ENCODE measurements around the gene SHROOM1.

SHROOM1 gene

DNA sequence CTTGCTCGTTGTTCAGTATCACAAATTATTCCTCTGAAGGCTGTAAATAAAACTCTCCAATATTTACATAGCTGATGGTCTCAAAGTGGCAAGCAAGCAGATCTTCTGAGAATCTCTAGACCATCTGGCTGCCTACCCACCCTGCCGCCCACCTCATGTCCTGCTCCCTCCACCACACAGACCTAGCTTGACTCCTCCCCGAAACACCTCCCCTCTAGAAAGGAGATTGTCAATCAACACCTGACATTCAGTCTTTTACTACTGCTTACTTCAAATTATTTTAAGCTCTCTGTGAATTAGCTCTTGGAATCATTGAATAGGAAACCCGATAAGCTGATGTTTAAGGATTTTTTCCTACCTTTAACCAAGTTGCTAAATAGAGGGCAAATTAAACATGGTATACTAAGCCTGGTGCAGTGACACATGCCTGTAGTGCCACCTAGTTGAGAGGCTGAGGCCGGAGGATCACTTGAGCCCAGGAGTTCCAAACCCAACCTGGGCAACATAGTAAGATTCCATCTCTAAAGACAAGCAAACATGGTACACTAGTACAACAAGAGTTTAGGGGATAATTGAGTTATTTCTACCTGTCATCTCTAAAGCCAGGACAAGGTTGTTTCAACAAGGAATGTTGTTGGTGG, 28.3 kb downstream of the SHROOM1 start:
- FAIRE-seq (no peak), DNase-seq (ENCODE audit: insufficient read length, low spot score) (no peak)
- TF ChIP-seq SPI1 (IDR thresholded peaks at IDR 0.05; ENCODE audit: low read depth, low read length) (no peak), PAX5 (IDR thresholded peaks at IDR 0.05; ENCODE audit: insufficient read depth, low read length, severe bottlenecking) (no peak), POU2F2 (IDR thresholded peaks at IDR 0.05; ENCODE audit: low read depth, low read length) (no peak), POLR2A (IDR thresholded peaks at IDR 0.05; ENCODE audit: low read depth, low read length) (no peak), POLR2AphosphoS5 (IDR thresholded peaks at IDR 0.05; ENCODE audit: low read depth, low read length) (no peak), TAF1 (IDR thresholded peaks at IDR 0.05; ENCODE audit: low read depth, low read length) (no peak)

DNA sequence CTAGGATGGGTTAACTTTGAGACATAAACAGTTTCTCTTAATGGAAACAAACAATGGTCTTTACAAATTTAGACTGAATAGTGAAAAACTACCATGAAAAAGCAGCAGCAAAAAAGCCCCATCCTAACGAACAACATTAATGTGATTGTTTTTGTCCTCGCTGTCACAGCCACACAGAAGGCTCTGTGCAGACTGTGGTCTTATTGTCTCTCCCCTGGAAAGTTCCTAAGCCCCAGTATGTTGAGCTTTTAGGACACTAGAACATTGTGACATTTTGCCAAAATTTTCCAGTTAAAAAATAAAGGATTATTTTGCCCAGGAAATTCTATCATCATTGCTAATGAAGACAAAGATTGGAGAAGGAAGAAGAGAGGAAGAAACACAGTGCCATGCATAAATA, 29.9 kb downstream of the SHROOM1 start:
- TF ChIP-seq TAF1 (IDR thresholded peaks at IDR 0.05; ENCODE audit: low read depth, low read length) (no peak), SPI1 (IDR thresholded peaks at IDR 0.05; ENCODE audit: low read depth, low read length) (no peak), PAX5 (IDR thresholded peaks at IDR 0.05; ENCODE audit: insufficient read depth, low read length, severe bottlenecking) (no peak), POU2F2 (IDR thresholded peaks at IDR 0.05; ENCODE audit: low read depth, low read length) (no peak), POLR2AphosphoS5 (IDR thresholded peaks at IDR 0.05; ENCODE audit: low read depth, low read length) (no peak), POLR2A (IDR thresholded peaks at IDR 0.05; ENCODE audit: low read depth, low read length) (no peak)
- FAIRE-seq (no peak), DNase-seq (ENCODE audit: insufficient read length, low spot score) (no peak)

DNA sequence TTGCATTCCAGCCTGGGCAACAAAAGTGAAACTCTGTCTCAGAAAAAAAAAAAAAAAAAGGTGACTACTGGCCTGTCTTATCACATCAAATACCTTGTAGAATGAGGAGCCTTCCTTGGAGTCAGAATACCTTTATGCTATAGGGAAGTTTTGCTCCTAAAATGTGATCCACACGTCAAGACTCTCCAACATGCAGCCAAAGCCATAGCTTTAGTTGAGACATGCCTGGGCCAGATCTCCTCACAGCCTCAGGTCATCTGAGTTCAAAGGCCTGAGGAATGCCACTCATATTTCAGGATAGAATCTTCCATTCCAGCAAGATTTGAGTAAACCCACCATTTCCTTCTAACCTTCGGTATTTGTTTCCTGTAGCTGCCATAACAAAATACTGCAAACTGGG, 31.1 kb downstream of the SHROOM1 start:
- DNase-seq (ENCODE audit: insufficient read length, low spot score) (no peak), FAIRE-seq (no peak)
- TF ChIP-seq TAF1 (IDR thresholded peaks at IDR 0.05; ENCODE audit: low read depth, low read length), result no peak
- no peak for TF ChIP-seq PAX5 (IDR thresholded peaks at IDR 0.05; ENCODE audit: insufficient read depth, low read length, severe bottlenecking)
- no peak for TF ChIP-seq POLR2A (IDR thresholded peaks at IDR 0.05; ENCODE audit: low read depth, low read length)
- TF ChIP-seq SPI1 (IDR thresholded peaks at IDR 0.05; ENCODE audit: low read depth, low read length), result no peak
- TF ChIP-seq POLR2AphosphoS5 (IDR thresholded peaks at IDR 0.05; ENCODE audit: low read depth, low read length), result no peak
- TF ChIP-seq POU2F2 (IDR thresholded peaks at IDR 0.05; ENCODE audit: low read depth, low read length), result no peak

DNA sequence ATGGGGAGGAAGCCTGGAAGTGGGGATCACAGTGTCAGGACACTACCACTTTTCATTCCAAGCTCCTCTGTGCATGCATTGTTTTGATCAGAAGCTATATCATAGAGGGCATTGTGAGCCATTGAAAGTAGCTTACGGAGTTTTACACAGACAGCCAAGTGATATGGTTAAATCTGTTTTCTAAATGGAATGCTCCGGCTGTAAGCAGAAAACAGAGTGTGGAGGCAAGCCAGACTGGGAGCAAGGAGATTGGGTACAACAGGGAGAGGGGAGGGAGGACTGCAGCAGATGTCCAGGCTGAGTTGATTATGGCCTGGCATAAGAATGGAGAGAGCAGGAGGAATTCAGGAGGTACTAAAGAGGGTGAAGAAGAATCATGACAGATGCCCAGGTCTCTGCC, 32.8 kb downstream of the SHROOM1 start:
- TF ChIP-seq TAF1 (IDR thresholded peaks at IDR 0.05; ENCODE audit: low read depth, low read length) (no peak), POU2F2 (IDR thresholded peaks at IDR 0.05; ENCODE audit: low read depth, low read length) (no peak), SPI1 (IDR thresholded peaks at IDR 0.05; ENCODE audit: low read depth, low read length) (no peak), POLR2A (IDR thresholded peaks at IDR 0.05; ENCODE audit: low read depth, low read length) (no peak), PAX5 (IDR thresholded peaks at IDR 0.05; ENCODE audit: insufficient read depth, low read length, severe bottlenecking) (no peak), POLR2AphosphoS5 (IDR thresholded peaks at IDR 0.05; ENCODE audit: low read depth, low read length) (no peak)
- no peak for DNase-seq (ENCODE audit: insufficient read length, low spot score)
- no peak for FAIRE-seq

DNA sequence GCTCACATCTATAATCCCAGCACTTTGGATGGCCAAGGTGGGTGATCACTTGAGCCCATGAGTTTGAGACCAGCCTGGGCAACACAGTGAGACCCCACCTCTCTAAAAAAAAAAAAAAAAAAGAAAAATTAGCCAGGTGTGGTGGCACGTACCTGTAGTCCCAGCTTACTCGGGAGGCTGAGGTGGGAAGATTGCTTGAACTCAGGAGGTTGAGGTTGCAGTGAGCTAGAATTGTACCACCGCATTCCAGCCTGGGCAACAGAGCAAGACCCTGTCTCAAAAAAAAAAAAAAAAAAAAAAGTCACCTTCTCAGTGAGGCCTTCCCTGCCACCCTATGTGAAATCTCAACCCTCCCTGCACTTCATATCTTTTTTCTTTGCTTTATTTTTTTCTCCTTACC, 39.4 kb downstream of the SHROOM1 start:
- FAIRE-seq, result no peak
- no peak for DNase-seq (ENCODE audit: insufficient read length, low spot score)
- TF ChIP-seq TAF1 (IDR thresholded peaks at IDR 0.05; ENCODE audit: low read depth, low read length) (no peak), POU2F2 (IDR thresholded peaks at IDR 0.05; ENCODE audit: low read depth, low read length) (no peak), POLR2A (IDR thresholded peaks at IDR 0.05; ENCODE audit: low read depth, low read length) (no peak), PAX5 (IDR thresholded peaks at IDR 0.05; ENCODE audit: insufficient read depth, low read length, severe bottlenecking) (no peak), POLR2AphosphoS5 (IDR thresholded peaks at IDR 0.05; ENCODE audit: low read depth, low read length) (no peak)

DNA sequence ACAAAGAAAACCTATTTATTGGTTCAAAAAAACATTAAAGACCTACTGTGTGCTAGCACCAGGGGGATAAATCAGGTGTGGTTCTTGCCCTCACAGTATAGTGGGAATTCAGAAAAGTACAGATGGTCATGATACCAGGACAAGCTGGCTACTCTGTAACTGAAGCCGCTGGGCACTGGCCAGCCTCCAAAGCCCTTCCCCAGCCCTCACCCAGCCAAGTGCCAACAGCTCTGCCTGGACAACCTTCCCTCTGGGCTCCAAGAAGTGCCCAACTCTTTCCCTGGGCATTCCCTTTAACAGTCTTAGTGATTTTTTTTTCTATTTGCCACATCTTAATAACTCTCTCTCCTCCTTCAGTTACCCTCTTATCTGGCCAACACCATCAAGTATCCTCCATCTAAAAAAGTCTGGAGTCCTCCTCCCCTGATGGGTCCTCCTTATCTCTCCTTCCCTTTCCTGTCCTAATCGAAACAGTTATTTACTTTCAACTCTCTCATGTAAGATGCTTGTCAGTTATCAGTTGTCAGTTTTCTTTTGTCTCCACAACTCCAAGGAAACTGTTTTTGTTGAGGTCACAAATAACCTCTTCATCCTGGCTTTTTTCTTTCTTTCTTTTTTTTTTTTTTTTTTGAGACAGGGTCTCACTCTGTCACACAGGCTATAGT, 40.1 kb downstream of the SHROOM1 start:
- no peak for TF ChIP-seq POLR2A (IDR thresholded peaks at IDR 0.05; ENCODE audit: low read depth, low read length)
- no peak for TF ChIP-seq POLR2AphosphoS5 (IDR thresholded peaks at IDR 0.05; ENCODE audit: low read depth, low read length)
- no peak for TF ChIP-seq PAX5 (IDR thresholded peaks at IDR 0.05; ENCODE audit: insufficient read depth, low read length, severe bottlenecking)
- TF ChIP-seq POU2F2 (IDR thresholded peaks at IDR 0.05; ENCODE audit: low read depth, low read length), result no peak
- TF ChIP-seq SPI1 (IDR thresholded peaks at IDR 0.05; ENCODE audit: low read depth, low read length), result no peak
- TF ChIP-seq TAF1 (IDR thresholded peaks at IDR 0.05; ENCODE audit: low read depth, low read length), result no peak
- no peak for FAIRE-seq
- DNase-seq (ENCODE audit: insufficient read length, low spot score), result no peak

DNA sequence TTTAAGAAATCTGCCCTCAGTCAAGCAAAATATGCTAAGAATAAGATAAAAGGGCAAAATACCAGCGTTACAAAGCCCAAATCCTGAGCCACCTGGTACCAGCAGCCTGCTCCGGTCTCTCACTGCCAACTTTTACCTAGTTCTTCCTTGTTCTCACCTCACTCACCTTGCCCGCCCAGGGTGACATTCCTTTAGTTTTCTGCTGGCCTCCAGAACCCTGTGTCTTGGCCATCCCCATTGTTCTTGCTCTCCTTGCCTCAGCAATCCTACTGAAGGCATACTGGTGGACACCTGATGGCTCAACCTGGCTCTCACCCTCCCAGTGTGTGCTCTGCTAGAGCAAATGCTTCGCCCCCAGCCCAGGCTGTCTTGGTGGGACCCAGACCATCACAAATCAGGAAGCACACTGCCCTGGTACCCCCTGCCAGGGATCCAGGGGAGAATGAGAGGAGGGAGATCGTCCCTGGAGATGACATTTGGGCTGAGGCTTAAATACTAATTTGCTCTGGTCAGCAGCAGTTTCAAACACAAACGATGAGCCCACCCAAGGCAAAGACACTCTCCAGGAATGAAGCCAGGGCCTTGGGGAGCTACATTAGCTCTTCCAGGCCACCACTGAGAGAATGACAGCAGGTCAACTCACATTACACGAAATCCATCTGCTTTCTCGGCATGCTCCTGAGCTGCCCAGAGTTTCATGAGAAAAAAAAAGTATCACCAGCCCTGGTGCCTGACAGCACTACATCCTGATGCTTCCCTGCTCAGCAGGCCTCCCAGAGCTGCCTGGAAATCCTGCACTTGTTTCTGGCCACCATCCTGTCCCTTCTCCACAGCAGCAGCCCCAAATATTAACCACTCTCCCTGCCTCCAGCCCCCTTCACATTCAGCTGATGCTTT, 41.2 kb downstream of the SHROOM1 start:
- no peak for FAIRE-seq
- no peak for TF ChIP-seq POLR2A (IDR thresholded peaks at IDR 0.05; ENCODE audit: low read depth, low read length)
- TF ChIP-seq POLR2AphosphoS5 (IDR thresholded peaks at IDR 0.05; ENCODE audit: low read depth, low read length), result no peak
- no peak for TF ChIP-seq TAF1 (IDR thresholded peaks at IDR 0.05; ENCODE audit: low read depth, low read length)
- TF ChIP-seq SPI1 (IDR thresholded peaks at IDR 0.05; ENCODE audit: low read depth, low read length), result no peak
- no peak for TF ChIP-seq PAX5 (IDR thresholded peaks at IDR 0.05; ENCODE audit: insufficient read depth, low read length, severe bottlenecking)
- no peak for TF ChIP-seq POU2F2 (IDR thresholded peaks at IDR 0.05; ENCODE audit: low read depth, low read length)

DNA sequence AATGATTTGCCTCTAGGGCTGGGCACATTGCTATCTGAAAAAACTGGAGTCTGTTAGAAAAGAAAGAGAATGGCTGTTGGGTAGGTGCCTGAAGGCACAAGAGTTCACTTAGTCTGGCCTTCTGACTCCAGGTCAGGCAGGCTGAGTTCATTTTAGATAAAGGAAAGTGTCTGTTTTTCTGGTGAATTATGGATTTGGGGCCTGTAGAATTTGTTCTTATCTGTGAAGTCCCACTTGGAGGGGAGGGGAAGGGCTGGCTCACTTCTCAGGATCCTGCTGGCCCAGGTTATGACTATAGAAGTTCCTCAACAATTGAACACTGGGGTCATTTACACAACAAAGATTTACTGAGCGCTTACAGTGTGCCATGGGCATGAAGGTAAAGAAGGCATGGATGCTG, 41.9 kb downstream of the SHROOM1 start:
- TF ChIP-seq TAF1 (IDR thresholded peaks at IDR 0.05; ENCODE audit: low read depth, low read length) (no peak), SPI1 (IDR thresholded peaks at IDR 0.05; ENCODE audit: low read depth, low read length) (no peak), POU2F2 (IDR thresholded peaks at IDR 0.05; ENCODE audit: low read depth, low read length) (no peak), POLR2AphosphoS5 (IDR thresholded peaks at IDR 0.05; ENCODE audit: low read depth, low read length) (no peak), POLR2A (IDR thresholded peaks at IDR 0.05; ENCODE audit: low read depth, low read length) (no peak), PAX5 (IDR thresholded peaks at IDR 0.05; ENCODE audit: insufficient read depth, low read length, severe bottlenecking) (no peak)
- no peak for FAIRE-seq
- no peak for DNase-seq (ENCODE audit: insufficient read length, low spot score)

More for the DNA sequence above, 41.2 kb downstream of the SHROOM1 start:
- no peak for DNase-seq (ENCODE audit: insufficient read length, low spot score)

DNA sequence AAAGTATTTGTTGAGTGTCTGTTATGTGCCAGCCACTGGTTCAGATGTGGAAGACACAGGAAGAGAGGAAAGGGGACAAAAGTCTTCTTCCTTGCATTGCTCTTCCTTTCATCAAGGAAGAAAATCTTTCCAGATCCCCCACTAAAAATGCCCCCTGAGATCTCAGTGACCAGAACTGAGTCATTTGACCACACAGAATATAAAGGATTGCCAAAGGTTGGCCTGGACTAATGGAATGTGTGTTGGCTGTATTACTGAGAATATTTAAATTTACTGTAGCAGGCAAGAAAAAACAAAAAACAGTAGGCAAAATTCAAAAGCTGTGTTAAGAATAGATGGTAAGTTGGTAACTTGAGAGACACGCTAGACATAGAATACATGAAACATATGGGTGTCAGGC, 43.4 kb downstream of the SHROOM1 start:
- FAIRE-seq (no peak), DNase-seq (ENCODE audit: insufficient read length, low spot score) (no peak)
- TF ChIP-seq POLR2AphosphoS5 (IDR thresholded peaks at IDR 0.05; ENCODE audit: low read depth, low read length) (no peak), SPI1 (IDR thresholded peaks at IDR 0.05; ENCODE audit: low read depth, low read length) (no peak), POU2F2 (IDR thresholded peaks at IDR 0.05; ENCODE audit: low read depth, low read length) (no peak), POLR2A (IDR thresholded peaks at IDR 0.05; ENCODE audit: low read depth, low read length) (no peak), TAF1 (IDR thresholded peaks at IDR 0.05; ENCODE audit: low read depth, low read length) (no peak), PAX5 (IDR thresholded peaks at IDR 0.05; ENCODE audit: insufficient read depth, low read length, severe bottlenecking) (no peak)
